Measurements from ENCODE around the gene F9. TPM values are rescaled to one million over a fixed set of nuclear protein-coding genes. Genes with fewer than 3 reads are reported as not detected.

Gene F9
- total RNA-seq, 1 experiment from 2014 or later: not detected

GRCh38 chrX:139538907-139539790, 8.6 kb downstream of the F9 start:
- peak overlapping the region; percentile 33 for H3K27ac ChIP-seq (ENCODE audit: low read depth, low read length, poor library complexity, severe bottlenecking)
- ChIA-PET CTCF (interaction anchor here (0.7 kb wide), 1 partner anchor 971 kb away, joined by 4 read pairs; no protein-coding TSS in a partner anchor), POLR2A (ENCODE audit: low non-redundant PET) (no interaction called here)
- H3K9me3 ChIP-seq (ENCODE audit: low read depth, low read length, poor library complexity, severe bottlenecking): no peaks in the 10 kb centered on the region
- intact Hi-C loops (cut with micrococcal nuclease; ENCODE audit: unreplicated experiment): no loop called here
- peaks cover 16% of the 10 kb centered on the region for H3K4me1 ChIP-seq (ENCODE audit: insufficient read depth, low read length, poor library complexity, severe bottlenecking)
- peak; percentile 72 for DNase-seq (ENCODE audit: low spot score)
- BruUV-seq (replicated peaks): no TSS peak
- no peaks in the 10 kb centered on the region for H3K36me3 ChIP-seq (ENCODE audit: insufficient read depth, low read length, poor library complexity, severe bottlenecking)
- no peaks in the 10 kb centered on the region for H3K27me3 ChIP-seq (replicated peaks; ENCODE audit: insufficient read depth, low read depth, low read length, poor library complexity)
- H3K4me3 ChIP-seq (ENCODE audit: low read depth, low read length, poor library complexity, severe bottlenecking): no peak overlapping the region
- TF ChIP-seq EZH2 (IDR thresholded peaks at IDR 0.05; ENCODE audit: borderline replicate concordance, low read depth, low read length, poor library complexity, severe bottlenecking) (no peak), CTCF (conservative IDR thresholded peaks at IDR 0.05; ENCODE audit: low read depth, low read length) (no peak)

- ChIA-PET POLR2A (ENCODE audit: low non-redundant PET) (no interaction called here), CTCF (no interaction called here)
- no peak for DNase-seq (ENCODE audit: low spot score)
- H3K9me3 ChIP-seq (ENCODE audit: low read depth, low read length, poor library complexity, severe bottlenecking): no peaks in the 10 kb centered on the region
- no peaks in the 10 kb centered on the region for H3K27me3 ChIP-seq (replicated peaks; ENCODE audit: insufficient read depth, low read depth, low read length, poor library complexity)
- H3K27ac ChIP-seq (ENCODE audit: low read depth, low read length, poor library complexity, severe bottlenecking): no peak overlapping the region
- TF ChIP-seq EZH2 (IDR thresholded peaks at IDR 0.05; ENCODE audit: borderline replicate concordance, low read depth, low read length, poor library complexity, severe bottlenecking) (no peak), CTCF (conservative IDR thresholded peaks at IDR 0.05; ENCODE audit: low read depth, low read length) (no peak)
- no peak overlapping the region for H3K4me3 ChIP-seq (ENCODE audit: low read depth, low read length, poor library complexity, severe bottlenecking)
- intact Hi-C loops (cut with micrococcal nuclease; ENCODE audit: unreplicated experiment): no loop called here
- BruUV-seq (replicated peaks): no TSS peak
- no peaks in the 10 kb centered on the region for H3K36me3 ChIP-seq (ENCODE audit: insufficient read depth, low read length, poor library complexity, severe bottlenecking)
- H3K4me1 ChIP-seq (ENCODE audit: insufficient read depth, low read length, poor library complexity, severe bottlenecking): peaks cover 12% of the 10 kb centered on the region
Observed at GRCh38 chrX:139542652-139543051, 12.1 kb downstream of the F9 start.

- H3K27ac ChIP-seq (ENCODE audit: low read depth, low read length, poor library complexity, severe bottlenecking): no peak overlapping the region
- DNase-seq (ENCODE audit: low spot score): no peak
- no peaks in the 10 kb centered on the region for H3K27me3 ChIP-seq (replicated peaks; ENCODE audit: insufficient read depth, low read depth, low read length, poor library complexity)
- BruUV-seq (replicated peaks): no TSS peak
- intact Hi-C loops (cut with micrococcal nuclease; ENCODE audit: unreplicated experiment): no loop called here
- CTCF ChIA-PET: no interaction called here
- no peaks in the 10 kb centered on the region for H3K9me3 ChIP-seq (ENCODE audit: low read depth, low read length, poor library complexity, severe bottlenecking)
- H3K36me3 ChIP-seq (ENCODE audit: insufficient read depth, low read length, poor library complexity, severe bottlenecking): no peaks in the 10 kb centered on the region
- H3K4me3 ChIP-seq (ENCODE audit: low read depth, low read length, poor library complexity, severe bottlenecking): no peak overlapping the region
- H3K4me1 ChIP-seq (ENCODE audit: insufficient read depth, low read length, poor library complexity, severe bottlenecking): peaks cover 4% of the 10 kb centered on the region
- TF ChIP-seq EZH2 (IDR thresholded peaks at IDR 0.05; ENCODE audit: borderline replicate concordance, low read depth, low read length, poor library complexity, severe bottlenecking) (no peak), CTCF (conservative IDR thresholded peaks at IDR 0.05; ENCODE audit: low read depth, low read length) (no peak)
- POLR2A ChIA-PET (ENCODE audit: low non-redundant PET): no interaction called here
Observed at GRCh38 chrX:139543920-139544319, 13.4 kb downstream of the F9 start.

All from A673 (cell line).